ENCODE measurements around the gene GLRX2.
"Not testable (repeated sequence)": the region's sequence is repeated elsewhere in the genome, so short reads cannot be mapped to it uniquely, and the experiment has no call there.

Gene GLRX2

GRCh38 chr1:193104907-193105820 is at the start of gene GLRX2:
Gene GLRX2, minus strand, starts transcription at chr1:193105414. Its CDS starts 32 bp downstream, at chr1:193105382.
- peak; percentile 46 for DNase-seq

GRCh38 chr1:193144999-193145398 is 39.8 kb upstream of the GLRX2 start:
- no peak for DNase-seq

GRCh38 chr1:193144361-193144938 is 39.2 kb upstream of the GLRX2 start:
- no peak for DNase-seq

GRCh38 chr1:193143285-193143684 is 38.1 kb upstream of the GLRX2 start:
- no peak for DNase-seq

- no peak for DNase-seq
These were observed 37.2 kb upstream of the GLRX2 start for GRCh38 chr1:193142409-193142808.

- DNase-seq = no peak
These were observed 36.6 kb upstream of the GLRX2 start for GRCh38 chr1:193141804-193142203.

- DNase-seq = no peak
These were observed 35.0 kb upstream of the GLRX2 start for GRCh38 chr1:193140254-193140653.

- DNase-seq = no peak
These were observed 26.1 kb upstream of the GLRX2 start for GRCh38 chr1:193131266-193131860.

GRCh38 chr1:193125369-193125768 is 20.2 kb upstream of the GLRX2 start:
- DNase-seq = no peak

- no peak for DNase-seq
These were observed 18.5 kb upstream of the GLRX2 start for GRCh38 chr1:193123751-193124150.

- DNase-seq = peak; percentile 99
These were observed 16.7 kb upstream of the GLRX2 start, which contains the start of gene CDC73 for GRCh38 chr1:193121616-193122593. Gene CDC73, plus strand, starts transcription at chr1:193122031. Its CDS starts 170 bp downstream, at chr1:193122201.

GRCh38 chr1:193120604-193121166 is 15.5 kb upstream of the GLRX2 start:
- DNase-seq = no peak

GRCh38 chr1:193118803-193119730 is 13.9 kb upstream of the GLRX2 start:
- DNase-seq = no peak

GRCh38 chr1:193118194-193118593 is 13.0 kb upstream of the GLRX2 start:
- no peak for DNase-seq

GRCh38 chr1:193117167-193117566 is 12.0 kb upstream of the GLRX2 start:
- not testable (repeated sequence) for DNase-seq

- DNase-seq = no peak
These were observed 10.5 kb upstream of the GLRX2 start for GRCh38 chr1:193115629-193116227.

GRCh38 chr1:193114485-193115095 is 9.4 kb upstream of the GLRX2 start:
- no peak for DNase-seq

- no peak for DNase-seq
These were observed 8.7 kb upstream of the GLRX2 start for GRCh38 chr1:193113992-193114332.

- DNase-seq = no peak
These were observed 8.2 kb upstream of the GLRX2 start for GRCh38 chr1:193113258-193113991.

Data from activated CD4-positive, alpha-beta T cell treated with anti-CD3 and anti-CD28 coated beads for 1 hour (primary cell).